MM.1S (cell line): ENCODE results near the gene NDUFAF8.

Experiments used
- EZH2 ChIP-seq: fragments of 300-600 bp; sonication (generic); optimal IDR thresholded peaks from 2 replicates; pipeline ENCODE3; 2017; ENCODE audit warnings: low read depth, mild to moderate bottlenecking, antibody characterized with exemption, low read length, mixed read lengths
- EZH2phosphoT487 ChIP-seq: fragments of 300-600 bp; sonication (generic); IDR thresholded peaks from 2 replicates; pipeline ENCODE4 v1.6.1; 2018; ENCODE audit warnings: antibody characterized with exemption, low read length
- TF ChIP-seq, protein P1 (sequence below): fragments of 300-600 bp; sonication (generic); IDR thresholded peaks from 2 replicates; pipeline ENCODE4 v1.5.1; 2016; ENCODE audit warnings: antibody characterized with exemption, low read length, mixed read lengths

- TF ChIP-seq, protein P1, sequence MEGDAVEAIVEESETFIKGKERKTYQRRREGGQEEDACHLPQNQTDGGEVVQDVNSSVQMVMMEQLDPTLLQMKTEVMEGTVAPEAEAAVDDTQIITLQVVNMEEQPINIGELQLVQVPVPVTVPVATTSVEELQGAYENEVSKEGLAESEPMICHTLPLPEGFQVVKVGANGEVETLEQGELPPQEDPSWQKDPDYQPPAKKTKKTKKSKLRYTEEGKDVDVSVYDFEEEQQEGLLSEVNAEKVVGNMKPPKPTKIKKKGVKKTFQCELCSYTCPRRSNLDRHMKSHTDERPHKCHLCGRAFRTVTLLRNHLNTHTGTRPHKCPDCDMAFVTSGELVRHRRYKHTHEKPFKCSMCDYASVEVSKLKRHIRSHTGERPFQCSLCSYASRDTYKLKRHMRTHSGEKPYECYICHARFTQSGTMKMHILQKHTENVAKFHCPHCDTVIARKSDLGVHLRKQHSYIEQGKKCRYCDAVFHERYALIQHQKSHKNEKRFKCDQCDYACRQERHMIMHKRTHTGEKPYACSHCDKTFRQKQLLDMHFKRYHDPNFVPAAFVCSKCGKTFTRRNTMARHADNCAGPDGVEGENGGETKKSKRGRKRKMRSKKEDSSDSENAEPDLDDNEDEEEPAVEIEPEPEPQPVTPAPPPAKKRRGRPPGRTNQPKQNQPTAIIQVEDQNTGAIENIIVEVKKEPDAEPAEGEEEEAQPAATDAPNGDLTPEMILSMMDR, result no peak
- TF ChIP-seq EZH2, result no peak
- no peak for TF ChIP-seq EZH2phosphoT487
Measured at GRCh38 chr17:81273698-81274470, 34.8 kb downstream of the NDUFAF8 start.
